IPS-NIHi7 (cell line): Measurements from ENCODE around the gene WDFY4.

Experiments used
- DNase-seq: peaks from one replicate; pipeline ENCODE4 v3.0.0; 2012; ENCODE audit warnings: mixed read lengths; ENCODE audit errors: extremely low spot score

WDFY4 gene

DNA sequence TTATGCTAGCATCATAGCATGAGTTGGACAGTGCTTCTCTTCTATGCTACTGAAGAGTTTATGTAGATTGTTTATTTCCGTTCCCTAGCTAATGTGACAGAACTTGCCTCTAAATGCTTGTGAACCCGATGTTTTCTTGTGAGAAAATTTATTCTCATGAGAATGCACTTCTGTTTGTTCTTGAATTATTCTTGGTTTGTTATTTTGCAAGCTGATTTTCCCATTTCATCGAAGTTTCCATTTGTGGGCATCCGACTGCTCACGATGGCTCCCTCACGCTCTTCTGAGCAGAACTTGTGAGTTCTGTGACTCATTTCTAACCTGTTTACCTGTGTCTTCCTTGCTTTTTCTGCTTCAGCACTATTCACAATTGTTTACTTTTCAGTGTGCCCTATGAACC, 59.9 kb downstream of the WDFY4 start:
- DNase-seq, result no peak

DNA sequence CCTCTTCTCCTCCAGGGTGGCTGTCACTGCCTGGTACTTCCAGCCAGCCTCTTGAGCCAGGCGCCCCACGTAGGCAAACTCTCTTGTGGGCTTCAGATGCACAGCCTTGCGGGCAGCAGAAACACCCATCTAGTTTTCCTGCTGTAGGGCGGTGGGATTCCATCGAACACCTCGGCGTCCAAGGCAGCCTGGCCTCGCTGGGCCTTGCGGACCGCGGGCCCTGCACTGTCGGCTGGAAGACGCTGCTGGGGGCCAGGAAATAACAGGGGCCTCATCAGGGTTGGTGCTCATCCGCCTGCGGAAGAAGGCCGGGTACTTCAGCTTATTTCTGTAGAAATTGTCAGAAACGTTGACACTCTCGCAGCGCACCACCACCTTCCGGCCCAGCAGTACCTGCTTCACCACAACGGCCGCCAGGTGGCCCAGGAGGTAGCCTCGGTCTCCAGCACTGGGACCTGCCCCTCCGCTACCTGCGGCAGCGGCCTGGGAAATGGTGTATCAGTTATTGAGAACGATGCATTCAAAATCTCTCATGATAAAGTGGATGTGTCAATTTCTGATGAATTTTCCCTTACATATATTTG, 61.1 kb downstream of the WDFY4 start:
- peak; percentile 79 for DNase-seq

DNA sequence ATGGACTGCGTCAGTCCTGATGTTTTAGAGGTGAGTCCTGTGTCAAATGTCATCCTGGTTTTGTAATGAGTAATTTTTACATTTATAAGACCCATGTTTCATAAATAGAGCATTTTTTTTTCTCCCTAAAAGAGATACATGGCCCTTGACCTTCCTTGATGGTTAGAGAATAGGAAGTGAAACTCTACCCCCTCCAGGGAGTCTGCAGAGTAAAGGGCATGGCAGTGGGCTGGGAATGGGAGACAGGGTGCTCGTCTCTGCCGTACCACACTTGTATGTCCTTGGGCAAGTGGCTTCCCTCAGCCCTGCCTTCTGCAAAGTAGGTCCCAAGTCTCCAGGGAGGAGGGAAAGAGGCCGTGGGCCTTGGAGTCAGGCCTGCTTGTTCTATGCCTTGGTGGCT, 63.9 kb downstream of the WDFY4 start:
- DNase-seq, result no peak

DNA sequence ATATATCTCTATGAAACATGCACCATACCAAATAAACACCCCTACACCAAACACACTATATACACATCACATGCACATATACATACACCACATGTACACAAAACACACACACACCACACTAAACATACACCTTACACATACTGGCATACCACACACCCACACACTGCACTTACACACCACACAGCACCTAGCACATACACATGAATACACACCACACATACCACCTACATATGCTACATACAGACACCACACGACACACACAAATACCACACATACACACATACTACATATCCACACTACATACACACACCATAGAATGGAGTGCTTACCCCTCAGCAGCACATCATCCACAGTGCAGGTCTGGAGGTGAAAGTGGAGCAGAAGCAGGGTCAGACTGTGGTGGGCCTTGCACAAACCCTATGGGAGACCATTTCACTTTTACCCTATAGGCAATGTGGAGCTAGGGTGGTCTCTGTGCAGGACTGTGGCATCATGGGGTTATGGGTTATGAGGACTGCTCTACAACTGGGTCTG, 64.6 kb downstream of the WDFY4 start:
- DNase-seq, result no peak

DNA sequence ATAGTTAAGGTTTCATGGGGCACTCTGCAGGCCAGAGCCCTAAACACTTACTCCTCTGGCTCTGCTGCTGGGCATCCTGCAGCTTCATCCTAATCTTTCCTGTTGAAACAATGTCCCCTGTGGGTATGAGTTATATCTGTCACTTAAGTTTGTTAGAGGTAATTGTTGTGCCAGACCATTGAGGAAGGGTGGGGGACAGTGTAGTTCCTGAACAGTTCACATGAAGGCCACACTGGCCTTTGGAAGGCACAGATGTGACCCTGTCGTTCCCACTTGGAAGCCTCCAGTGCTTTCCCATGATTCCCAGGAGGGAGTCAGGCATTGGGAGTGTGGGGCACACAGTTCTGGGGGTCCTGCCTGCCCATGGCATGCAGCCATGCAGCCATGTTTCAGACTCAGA, 65.3 kb downstream of the WDFY4 start:
- DNase-seq, result no peak

DNA sequence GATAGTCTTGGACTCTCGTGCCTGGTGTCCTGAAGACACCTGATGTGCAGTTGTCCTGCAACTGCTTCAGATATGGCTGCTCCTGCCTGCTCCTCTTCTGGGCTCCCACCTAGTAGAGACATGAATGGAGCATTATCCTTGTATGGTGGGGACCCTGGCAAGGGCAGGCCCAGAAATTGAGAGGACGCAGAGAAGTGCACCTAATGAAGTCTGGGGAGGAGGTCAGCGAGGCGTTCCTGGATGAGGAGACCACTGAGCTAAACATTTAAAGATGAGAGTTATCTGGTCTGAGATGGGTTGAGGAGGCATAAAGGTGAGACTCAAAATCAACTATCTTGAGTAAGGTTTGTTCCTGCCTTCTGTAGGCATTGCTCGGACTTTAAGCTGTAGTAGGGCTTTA, 66.3 kb downstream of the WDFY4 start:
- no peak for DNase-seq

DNA sequence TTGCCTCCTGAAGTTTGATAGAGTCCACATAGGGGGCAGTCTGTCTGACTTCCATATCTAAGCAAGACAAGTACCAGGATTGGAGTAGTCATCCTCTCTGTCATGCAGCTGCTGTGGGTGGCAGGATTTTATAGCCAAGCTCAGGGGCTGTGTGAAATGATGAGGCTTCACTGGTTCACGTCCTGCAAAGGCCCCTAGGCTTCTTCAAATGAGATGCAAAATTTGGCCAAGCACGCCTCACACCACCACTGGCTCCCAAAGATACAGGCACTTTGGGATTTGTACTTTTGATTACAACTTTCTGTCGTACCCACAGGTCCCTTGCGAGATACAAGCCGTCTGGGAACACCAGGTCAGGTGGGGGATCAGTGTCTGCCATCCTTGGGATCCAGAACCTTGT, 67.1 kb downstream of the WDFY4 start:
- DNase-seq, result no peak

DNA sequence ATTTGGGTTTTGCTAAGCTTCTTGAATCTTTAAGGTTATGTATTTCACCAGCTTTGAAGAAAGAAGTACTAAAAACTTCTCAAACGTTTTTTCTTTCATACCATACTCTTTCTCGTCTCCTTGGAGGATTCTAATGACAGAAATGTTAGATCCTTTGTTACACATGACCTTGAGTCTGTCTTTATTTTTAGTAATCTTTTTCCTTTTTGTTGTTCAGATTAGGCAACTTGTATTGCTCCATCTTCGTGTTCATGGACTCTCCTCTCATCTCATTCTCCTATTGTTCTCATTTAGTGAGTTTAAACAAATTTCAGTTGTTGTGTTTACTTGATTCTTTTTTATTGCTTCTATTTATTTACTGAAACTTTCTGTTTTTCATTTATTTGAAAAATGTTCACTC, 73.7 kb downstream of the WDFY4 start:
- no peak for DNase-seq

DNA sequence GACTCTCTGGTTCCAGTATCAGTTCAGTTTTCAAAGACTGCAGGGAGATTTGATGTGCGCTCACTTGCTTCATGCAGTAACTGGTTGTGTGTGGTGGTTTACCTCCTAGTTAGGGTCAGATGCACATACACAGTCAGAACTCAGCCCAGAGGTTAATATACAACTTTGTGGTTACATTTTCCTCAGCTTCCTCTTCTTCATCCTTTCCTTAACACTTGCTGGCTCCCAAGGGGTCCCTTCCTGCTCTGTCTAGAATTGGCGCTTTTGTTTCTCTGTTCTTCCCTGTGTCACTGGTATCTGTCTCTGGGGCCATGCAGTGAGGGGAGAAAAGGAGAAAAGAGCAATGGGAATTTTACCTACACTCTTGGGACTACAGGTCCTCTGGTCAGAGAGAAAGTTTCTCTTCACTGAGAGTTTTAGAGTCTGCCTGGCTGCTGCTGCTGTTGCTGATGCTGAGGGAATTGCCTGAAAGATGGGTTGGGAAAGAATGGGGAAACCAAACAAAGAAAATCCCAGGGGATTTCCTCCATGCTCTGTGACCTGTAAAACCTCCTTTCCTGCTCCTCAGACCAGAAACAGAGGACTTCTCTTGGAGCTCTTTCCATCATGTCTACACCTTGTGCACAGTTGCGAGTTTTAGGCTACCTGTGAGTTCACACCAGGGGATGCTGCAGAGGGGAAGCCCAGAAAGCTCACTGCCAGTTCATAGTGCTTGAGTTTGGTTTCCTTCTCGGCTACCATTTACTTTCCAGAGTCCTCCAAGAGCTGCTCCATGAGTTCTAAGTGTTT, 74.6 kb downstream of the WDFY4 start:
- no peak for DNase-seq

DNA sequence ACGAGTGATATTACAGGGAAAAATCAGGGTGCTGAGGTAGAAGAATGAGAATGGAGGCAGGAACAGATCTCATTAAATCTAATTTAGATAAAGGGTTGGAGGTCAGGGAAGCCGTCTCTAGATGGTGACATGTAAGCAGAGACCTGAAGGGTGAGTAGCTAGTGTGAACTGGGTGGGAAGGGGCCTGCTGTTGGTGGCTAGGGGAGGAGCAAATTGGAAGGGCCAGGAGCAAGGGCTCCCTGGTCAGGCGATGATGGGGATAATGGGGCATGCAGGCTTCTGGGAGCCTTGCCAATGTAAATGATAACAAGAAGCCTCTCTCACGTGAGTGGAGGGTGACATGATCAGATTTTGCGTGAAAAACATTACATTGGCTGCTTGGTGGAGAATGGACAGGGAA, 76.3 kb downstream of the WDFY4 start:
- DNase-seq, result no peak

DNA sequence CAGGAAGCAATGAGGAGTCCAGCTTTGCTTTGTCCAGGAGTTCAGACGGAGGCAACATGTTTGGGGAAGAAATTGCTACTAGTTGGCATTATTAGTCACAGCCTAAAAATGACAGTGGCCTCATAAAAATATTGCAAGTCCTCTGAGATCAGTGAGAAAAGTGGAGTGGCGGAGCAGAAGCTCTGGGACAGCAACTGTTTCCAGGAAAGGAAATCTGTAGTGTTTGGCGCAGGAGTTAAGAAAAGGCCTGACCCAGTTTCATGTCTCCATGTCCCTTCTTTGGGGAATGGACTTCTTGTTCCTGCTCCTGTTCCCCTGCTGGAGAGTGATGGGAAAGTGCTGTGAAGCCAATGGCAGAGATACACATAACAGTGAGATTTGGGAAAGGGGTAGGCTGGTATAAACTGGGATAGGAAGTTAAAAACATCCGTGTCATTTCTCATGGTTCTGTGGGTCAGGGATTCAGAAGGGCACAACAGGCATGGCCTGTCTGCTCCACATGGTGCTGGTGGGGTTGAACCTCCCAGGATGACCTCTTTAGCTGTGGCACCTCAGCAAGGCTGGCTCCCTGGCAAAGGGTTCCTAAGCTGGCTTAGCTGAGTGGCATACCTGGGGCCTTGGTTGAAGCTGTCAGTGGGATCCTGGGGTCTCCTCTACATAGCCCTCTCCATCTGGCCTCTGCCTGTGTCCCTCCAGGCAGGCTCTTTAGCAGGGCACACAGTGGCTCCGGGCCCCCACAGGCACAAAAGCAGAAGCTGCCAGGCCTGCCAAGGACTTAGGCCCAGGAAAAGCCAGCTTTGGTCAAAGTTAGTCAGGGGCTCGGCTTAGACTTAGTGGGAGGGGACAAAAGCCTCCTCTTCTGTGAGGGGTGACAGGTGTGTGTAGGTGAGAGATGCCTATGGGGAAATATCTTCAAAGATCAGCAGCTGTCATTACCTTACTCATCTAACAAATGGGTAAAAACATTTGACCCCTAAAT, 77.7 kb downstream of the WDFY4 start:
- no peak for DNase-seq

DNA sequence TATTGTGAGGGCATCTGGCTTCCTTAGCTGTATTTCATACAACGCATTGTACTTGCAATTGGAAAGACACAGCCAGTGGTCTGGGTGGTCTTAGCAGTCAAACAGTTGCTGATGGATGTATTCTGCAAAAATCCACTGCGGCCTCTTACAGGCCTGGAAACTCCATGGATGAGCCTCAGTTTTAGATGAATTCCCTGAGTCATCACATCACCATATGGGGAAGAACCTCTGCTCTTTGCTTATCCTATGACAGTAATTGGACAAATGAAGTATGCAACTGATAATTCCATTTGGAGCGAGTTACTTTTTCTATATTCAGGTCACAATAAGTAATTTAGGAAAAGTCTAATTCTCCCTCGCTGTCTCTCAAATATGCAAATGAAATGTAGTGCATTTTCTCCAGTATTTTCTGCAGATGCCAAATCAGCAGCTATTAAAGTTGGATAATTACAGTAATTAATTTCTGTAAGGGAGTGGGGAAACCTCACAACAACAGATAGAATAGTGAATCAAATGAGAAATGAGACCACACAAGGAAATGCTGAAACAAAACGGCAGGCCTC, 78.8 kb downstream of the WDFY4 start:
- DNase-seq, result no peak

DNA sequence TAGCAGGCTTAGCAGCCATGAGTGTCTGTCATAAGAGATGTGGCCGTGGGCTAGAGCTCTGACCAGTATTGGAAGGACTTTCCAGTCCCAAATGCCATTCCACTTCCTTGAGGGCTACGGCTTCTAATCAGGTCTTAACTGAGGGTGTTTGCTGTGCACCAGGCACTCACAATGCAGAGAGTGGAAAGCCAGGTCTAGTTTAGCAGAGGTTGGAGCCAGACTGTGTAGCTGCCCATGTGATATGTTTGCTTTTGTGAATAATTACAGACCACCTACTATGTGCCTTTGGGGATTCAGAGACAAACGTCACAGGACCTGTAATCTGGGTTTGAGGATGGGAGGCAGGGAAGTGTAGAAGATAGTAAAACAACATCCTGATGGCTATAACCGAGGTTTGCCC, 79.8 kb downstream of the WDFY4 start:
- DNase-seq, result no peak

DNA sequence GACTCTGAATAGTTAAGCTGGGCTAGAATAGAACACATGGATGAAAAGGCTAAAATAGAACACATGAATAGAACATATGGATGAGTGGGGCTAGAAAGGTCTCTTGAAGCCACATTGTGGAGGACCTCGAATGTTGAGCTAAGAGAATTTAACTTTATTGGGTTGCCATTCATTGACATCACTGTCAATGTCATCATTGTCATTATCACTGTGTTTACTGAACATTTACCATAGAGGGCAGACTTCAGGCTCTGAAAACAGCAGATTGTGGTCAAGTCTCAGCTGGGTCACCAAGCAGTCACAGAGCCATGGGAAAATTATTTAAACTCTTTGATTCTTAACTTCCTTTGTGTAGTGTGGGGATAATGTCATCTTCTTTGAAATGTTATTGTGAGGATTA, 80.4 kb downstream of the WDFY4 start:
- no peak for DNase-seq

DNA sequence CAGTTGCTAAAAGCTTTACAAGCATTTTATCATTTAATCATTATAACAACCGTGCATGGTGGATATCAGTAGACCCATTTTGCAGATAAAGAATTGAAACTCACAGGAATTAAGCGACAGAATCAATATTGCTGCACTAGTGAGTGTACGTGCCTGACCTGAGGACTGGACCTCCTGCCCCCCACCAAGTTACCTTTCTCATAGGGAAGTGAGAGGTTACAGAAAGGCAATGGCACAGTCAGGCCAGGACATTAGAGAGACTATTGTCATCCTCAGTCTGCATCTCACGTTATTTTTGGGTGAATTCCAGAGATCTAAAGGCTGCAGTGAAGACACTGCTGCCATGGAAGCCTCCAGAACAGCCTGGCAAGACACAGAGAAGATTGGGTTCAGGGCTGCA, 80.9 kb downstream of the WDFY4 start:
- no peak for DNase-seq

DNA sequence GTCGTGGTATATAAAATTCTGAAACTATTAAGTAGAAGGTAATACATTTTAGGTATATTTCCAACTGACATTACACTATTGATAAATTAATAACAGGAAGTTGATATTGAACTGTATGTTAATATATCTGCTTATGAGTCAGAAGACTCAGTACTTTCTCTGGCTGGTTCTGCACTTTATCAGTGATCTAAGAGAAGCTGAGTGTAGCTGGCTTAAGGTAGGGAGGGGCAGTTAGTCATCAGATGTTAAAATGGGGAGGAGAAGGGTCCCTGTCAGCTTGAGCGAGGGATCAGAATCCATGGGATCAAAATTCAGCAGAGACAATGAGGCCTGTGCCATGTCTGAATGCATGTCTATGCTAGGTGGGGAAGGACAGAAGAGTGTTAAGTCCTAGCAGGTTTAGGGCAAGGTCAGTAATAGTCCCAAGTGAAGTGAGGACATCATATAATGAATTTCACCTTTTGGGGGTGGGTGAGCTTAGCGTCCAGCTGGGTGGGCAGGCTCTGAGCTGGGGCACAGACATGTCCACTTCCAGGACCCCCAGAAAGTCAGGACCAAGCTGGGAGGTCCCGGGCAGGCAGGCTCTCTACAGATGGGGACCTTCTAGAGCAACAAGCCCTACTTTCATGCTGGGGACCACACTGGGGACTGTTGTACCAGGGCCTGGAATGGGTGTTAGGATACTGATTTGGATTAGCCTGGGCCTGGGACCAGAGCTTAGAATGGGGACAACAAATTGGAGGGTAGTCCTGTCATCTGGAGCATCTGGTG, 82.9 kb downstream of the WDFY4 start:
- no peak for DNase-seq

DNA sequence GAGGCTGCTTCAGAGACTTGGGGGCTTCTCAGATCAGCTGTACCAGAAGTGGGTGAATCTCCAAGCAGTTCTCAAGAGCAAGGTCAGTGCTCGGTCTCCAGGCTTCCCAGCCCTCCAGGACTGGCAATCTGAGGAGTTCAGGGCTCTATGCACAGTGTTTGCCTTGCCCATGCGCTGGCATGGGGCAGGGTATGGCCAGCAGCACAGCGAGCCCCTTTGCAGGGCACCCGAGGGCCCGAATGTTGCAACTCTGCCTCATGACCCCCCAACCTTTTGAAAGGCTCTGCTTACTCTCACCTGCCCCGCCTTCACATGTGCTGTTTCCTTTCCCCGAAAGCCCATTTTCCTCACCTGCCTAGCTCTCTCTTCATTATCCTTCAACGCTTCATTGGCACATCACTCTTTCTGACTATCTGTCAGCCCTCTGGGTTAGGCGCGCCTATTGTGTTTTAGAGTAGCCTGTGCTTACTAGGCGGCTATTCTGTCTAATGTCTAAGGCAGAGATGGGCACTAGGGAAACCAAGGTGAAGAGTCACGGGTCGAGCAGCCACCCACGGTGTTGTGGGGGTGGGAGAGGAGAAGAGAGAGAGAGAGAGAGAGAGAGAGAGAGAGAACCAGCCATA, 83.6 kb downstream of the WDFY4 start:
- DNase-seq, result no peak

DNA sequence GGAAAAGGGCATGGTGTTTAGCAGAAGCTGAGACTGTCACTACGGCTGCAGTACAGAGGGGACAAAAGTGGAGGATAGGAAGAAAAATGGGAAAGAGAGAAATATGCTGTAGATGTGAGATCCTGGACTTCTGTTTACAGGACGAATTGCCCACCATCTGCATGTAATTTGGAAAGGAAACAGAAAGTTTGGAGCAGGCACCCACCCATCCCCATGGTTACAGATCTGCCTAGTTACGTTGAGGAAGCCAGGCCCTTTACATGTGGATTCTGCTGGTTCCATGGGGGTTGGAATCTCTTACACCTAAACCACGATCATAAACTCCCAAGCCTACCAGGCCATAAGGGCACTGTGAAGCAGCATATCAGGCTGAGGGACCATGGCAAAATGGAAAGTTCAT, 84.3 kb downstream of the WDFY4 start:
- DNase-seq, result no peak

DNA sequence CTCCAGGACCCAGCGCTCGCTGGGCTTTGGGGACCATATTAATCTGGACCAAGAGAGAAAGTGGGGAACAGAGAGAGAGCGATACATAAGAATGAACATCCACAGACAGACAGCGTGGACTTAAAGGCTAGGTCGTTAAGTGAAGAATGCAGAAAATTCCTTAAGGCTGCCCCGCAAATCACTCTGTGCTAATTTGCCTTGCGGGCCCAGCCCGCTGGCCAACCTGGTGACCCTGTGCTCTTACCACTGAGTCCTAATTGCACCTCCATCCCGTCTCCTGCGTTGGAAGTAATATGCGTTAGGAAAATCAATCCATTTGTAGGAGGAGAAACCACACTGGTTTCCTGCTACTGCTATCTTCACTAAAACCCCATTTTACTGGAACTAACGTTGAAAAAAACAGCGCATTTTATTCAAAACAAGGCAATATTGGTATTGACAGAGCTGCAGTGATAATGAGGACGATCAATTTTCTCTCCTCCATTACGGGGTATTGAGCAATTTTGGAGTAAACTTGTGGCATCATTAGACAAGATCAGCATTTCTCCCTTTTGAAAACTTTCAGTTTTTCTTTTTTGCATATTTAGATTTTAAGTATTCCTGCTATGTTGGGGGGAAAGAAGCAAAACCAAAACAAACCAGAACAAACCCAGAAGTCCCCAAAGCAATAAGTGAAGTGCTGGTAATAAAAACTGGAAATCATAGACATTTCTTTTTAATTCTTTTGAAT, 85.2 kb downstream of the WDFY4 start:
- no peak for DNase-seq

DNA sequence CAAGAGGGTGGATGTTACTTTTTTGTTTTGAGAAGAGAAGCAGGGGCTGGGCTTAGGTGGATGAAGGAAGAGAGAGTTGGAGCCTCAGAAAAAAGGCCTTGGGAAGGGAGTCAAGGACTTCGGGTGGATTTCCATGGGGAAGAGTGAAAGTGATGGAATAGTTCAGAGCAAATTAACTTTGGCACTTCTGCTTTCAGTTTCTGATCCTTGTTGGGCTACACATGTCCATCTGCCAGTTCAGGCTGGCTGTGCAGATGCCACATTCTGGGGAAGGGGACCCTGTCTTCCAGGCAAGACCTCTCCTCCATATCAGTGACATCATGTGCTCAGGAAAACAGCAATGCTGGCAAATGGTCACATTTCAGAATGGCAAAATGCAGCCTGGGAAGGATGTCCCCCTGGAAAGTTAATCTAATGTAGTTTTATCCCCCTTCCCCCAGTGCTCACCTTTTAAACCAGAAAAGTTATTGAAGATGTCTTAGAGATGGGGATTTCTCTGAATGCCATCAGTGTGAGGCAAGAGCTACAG, 86.0 kb downstream of the WDFY4 start:
- DNase-seq, result no peak
